Fibroblast of gingiva (primary cell): ENCODE results near the gene HIVEP3.
"Not testable (repeated sequence)": the region's sequence is repeated elsewhere in the genome, so short reads cannot be mapped to it uniquely, and the experiment has no call there.

Experiments used
- DNase-seq: peaks from one replicate; pipeline ENCODE4 v3.0.0-alpha.2; 2011; ENCODE audit warnings: low read depth

Gene HIVEP3

DNA sequence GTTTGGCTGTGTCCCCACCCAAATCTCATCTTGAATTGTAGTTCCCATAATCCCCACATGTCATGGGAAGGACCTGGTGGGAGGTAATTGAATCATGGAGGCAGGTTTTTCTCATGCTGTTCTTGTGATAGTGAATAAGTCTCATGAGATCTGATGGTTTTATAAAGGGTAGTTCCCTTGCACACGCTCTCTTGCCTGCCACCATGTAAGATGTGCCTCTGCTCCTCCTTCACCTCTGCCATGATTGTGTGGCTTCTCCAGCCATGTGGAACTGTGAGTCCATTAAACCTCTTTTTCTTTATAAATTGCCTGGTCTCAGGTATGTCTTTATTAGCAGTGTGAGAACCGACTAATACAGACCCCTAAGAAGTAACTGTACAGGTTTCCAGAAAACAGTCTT lies 2.5 kb upstream of the HIVEP3 start:
- not testable (repeated sequence) for DNase-seq

DNA sequence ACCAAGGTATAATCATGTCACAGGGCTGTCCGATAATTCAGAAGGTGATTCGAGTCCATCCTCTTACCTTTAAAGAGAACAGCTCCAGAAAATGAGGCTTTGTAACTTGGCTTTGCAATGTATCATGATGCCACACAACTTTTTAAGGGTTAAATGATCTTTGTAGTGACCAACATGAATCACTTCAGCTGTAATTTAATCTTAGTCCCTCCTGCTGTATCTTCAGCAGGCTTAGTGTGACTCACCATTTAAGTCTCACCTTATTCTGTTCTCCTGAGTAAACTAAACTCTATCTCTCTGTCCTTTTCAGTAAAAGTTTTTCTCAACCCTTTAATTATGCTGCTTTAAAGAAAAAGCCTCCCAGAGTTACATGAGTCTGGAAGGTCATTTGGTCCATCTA lies 1.9 kb upstream of the HIVEP3 start:
- no peak for DNase-seq

DNA sequence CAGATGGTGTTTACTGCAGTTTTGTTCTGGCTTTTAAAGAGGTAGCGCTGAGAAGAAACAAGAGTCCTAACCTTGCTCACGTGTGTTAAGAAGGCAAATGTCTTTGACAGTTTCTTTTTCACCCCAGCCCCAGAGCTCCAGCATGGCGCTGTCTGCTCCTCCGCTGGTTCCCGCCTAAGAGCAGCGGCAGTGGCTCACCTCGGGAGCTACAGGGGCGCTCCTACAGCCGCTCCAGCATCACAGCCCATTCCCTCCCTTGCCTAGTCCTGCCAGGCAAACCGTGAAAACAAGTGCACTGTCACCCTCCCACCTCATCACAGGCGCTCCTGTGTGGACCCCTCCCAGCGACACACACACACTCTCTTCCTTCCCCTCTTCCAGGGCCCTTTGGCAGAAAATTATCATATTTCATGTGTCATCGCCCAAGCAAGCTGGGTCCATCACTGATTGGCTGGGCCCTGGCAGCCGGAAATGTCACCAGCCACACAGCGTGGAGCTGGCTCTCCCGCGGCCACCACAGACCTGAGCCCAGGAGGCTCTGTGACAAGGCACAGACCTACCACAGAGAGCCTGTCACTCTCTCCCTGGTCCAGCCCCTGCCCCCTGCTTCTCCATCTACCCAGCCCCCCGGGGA lies 1.2 kb upstream of the HIVEP3 start:
- DNase-seq, result no peak

DNA sequence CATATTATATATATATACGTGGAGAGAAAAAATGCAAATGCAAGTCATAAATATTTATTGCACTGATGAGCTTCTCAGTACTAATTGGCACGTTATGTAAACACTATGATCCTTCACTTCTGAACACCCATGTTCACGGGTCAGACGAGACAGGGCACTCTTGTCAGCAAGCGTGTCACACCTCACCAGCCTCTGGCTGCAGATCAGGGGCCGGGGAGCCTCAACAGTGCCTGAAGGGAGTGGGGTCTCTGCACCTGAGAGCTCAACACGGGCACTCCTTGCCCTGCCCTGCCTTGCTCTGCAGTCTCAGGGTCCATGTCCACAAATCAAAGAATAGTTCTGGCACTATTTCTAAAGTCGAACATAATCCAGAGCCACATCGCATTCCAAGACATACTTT lies 409 bp upstream of the HIVEP3 start:
- no peak for DNase-seq

DNA sequence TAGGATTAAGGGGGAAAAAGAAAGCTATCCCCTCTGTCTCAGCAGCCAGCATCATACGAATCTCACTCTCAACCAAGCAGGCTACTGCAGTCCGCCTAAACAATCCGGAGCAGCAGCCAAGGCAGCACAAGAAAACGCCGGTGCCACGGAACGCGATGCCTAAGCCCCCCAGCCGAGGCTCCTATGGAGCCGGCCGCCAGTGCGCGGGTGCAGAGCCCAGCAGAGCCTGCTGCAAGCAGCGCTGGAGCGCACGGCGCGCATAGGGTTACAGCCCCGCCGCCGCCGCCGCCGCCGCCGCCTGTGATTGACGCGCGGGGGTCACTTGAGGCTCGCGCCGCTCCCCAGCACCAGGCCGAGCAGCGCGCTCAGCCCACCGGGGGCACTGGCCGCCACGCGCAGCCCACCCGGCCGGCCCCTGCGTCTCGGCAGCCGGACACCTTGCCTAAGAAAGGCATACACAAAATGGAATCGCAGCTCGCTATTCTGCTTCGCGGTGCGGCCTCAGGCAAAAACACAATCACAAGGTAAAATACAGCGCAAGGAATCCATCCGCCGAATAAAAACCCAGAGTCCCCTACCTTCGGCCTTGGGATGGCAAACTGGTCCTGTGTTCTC lies 780 bp downstream of the HIVEP3 start:
- no peak for DNase-seq

DNA sequence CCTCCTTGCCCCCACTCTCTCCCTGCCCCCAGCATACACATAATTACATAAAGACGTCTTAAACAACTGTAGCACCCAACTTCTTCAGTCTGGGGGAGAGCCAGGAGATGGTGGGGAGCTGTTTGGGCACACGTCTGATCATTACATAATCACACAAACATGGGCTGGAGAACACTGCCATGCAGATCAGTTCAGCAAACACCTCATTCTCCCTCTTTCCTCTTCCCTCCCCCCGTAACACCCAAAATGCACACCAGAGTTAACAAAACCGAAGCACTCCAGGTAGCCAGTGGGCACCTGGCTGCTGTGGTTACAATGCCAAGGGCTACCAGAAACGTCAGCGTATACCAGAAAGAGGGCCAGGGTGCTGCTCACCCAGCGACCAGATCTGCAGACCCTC lies 1.6 kb downstream of the HIVEP3 start:
- no peak for DNase-seq

DNA sequence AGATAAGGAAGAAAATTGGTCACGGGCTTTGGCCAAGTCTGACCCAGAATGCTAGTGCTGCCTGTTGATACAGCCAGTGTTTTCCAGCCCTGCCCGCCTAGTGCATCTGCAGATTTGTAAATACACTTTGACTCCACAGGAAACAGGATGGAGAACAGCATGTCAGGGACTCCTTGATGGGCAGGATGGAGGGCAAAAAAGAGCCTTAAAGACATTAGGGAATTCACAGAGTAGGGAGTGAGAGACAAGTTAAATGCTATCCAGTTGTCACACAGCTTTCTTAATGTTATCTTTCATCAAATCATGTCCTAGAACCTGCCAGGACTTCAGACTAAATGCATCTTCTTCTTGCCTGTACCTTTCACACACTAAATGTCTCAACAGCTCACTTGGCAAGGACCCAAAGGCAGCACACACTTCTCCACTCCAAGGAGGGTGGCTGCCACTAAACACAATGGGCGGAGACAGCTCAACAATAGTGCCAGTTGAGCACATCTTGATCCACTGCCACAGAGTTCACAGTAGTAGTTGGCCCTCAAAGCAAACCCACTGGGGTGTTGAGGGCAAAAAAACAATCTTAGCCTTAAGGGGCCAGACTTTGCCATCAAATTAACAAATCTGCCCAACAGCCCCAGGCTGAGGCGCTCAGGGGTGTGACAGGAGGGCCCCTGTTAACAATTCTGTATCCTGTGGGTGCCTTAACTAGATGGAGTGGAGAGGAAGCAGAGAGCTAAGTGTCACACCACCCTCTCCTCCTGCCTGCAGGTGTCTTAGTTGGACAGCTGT lies 2.7 kb downstream of the HIVEP3 start:
- no peak for DNase-seq

DNA sequence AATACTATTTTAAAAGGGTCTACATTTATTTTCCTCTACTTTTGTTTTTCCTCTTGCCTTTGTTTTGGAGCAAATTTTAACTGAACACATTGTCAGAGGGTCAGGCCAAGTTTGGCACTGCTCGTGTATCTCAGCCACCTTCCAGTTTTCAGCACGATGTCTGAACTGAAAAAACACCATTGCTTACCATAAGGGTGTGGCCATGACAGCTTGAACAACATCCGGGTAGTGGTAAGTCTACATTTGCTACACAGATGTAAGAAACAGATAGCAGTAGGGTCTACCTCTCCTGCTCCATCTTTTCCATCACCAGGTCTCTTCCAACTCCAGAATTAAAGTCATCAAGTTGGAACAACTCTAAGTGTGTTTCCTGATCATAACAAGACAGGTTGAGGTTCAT lies 4.2 kb downstream of the HIVEP3 start:
- DNase-seq, result no peak

DNA sequence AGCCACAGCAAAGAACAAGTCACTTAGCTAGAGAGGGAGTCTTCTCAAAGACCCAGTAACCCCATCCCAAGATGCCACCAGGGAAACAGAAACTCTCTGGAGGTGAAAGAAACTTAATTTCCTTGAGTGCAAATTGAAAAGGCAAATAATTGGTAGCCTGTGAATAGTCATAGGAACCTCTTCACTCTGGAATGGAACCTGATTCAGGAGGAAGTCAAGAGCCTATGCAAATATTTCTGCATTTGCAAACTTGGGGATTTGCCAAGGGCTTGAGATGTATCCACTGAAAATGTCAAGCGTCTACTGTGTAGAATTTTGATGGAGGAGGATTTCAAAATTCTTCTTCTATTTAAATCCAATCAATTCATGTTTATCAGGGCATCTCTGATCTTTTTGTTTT lies 5.7 kb downstream of the HIVEP3 start:
- no peak for DNase-seq

DNA sequence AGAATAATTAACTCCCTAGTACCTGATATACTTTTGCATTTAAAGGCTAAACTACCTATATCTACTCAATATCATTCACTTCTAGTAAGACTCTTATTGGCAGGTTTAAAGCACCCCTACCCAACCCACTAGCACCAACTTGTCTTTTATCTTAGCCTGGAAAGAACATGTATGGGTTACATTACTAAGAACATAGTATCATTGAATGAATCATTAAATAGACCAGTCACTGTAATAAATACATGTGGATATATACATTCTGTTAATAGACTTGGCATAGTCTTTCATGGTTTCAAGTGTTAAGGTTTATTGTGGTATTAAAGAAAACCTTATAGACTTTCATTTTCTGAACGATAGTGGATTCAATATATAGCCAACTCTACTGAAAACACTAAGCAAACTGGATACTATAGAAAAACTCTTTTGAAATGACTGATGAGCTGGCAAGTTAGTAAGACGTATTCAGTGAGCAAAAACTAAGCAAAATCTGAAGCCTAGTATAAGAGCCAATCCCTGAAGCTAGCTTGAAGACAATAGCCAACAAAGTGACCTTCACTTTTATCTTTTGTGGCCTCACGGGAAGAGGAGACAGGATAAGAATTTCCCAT lies 10.3 kb downstream of the HIVEP3 start:
- no peak for DNase-seq

DNA sequence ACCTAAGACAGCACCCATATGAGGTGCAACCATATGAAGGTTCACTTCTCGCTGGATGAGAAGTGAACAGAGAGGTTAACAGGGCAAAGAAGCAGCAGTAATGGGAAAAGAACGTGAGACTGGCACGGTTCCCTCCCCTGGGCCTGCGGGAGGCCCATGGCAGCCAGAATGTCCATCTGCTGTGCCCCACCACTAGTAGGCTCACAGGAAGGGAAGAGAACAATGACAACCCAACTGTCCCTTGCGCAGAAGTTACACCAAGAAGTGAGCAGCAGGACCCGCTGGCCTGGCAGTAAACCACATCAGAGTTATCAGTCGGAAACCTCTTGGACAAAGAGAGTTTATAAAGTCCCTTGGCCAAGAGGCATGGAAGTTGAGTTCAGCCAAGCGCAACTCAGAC lies 11.3 kb downstream of the HIVEP3 start:
- DNase-seq, result no peak

DNA sequence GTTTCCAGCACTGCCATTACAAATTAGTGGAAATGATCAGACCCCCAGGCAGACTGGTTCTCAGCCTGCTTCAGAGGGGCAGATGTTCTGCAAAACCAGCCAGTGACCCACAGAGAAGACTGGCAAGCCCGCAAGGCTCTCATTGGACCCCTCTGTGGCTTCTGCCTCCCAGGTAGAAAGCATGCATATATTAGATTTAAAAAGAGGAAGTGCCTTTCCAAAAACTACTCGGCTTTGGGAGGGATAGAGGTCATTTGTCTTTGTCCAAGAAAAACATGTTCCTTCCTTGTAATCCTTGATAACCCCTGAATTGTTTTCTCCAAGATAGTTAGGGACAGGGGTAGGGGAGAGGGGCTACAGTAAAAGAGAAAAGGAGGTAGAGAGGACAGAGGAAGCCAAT lies 11.8 kb downstream of the HIVEP3 start:
- no peak for DNase-seq

DNA sequence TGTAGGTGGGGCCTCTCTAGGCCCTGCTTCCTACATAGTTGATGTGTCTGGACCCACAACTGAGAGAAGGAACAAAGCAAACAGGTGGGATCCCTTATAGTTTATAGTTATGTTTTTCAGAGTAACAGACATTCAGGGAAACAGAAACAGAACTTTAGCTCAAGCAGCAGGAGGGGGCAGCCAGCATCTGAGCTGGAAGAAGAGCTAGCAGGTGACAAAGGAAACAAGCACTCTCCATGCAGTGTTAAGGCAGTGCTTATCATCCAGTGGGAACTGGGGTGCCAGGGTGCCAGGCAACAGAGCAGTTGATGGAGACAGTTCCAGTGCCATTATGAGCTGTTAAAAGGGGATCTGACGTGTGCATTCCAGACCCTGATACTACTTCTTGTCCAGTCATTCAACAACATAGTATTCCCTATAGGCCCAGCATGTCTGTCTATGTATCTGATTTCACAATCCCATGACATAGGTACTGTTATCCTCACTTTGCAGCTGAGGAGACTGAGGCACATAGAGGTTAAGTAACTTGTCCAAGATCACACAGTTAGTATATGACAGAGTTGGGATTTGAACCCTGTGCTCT lies 13.5 kb downstream of the HIVEP3 start:
- no peak for DNase-seq

DNA sequence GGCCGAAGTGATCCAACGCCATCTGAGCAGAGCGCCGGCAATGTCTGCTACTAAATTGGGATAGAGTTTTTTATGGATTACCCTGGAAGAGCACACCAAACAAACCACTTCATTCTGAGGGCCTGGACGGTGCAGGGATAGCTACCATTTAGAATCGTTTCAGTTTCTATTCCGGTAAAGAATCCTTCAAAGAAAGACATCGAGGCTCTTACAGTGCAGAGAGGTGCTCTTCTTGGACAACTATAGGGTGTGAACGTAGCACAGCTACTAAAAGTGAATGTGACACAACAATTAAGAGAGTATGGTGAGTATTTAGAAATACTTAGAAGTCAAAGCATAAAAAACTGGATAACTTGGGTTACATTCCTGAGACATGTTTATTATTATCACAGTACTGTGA lies 16.1 kb downstream of the HIVEP3 start:
- no peak for DNase-seq

DNA sequence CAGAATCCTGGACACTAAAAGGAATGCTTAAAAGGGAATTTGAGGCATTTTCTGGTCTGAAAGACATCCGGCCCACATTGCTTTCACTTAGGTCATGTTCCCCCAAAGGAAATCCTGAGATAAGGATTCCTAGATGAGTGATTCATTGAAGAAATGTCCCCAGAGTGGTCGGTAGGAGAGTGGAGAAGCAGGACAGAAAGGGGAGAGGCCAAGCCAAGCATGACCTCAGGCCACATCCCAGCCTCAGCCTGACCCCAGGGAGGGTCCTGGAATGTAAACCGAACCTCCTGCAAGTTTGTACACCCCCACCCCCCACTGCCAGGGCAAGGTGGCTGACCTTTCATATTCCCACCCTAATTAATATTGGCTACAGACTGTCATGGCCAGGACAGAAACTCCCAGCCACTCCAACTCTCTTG lies 16.6 kb downstream of the HIVEP3 start:
- no peak for DNase-seq

DNA sequence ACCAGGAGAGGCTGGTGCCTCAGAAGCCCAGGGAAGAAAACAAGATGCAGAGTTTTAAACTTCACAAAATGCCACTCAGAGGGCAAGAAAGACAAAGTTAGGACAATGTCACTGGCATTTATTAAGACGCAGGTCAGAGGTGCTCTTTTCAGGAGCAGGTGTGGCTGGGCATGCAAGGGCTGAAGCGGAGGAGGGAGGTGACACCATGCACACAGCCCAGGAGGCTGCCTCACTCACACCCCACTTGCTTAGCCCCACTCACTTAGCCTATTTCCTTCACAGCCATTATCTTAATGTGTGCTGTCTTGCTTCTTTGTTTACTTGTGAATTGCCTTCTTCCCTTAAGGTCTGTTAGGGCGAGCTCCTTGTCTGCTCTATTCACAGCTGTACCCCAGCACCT lies 17.2 kb downstream of the HIVEP3 start:
- DNase-seq, result no peak

DNA sequence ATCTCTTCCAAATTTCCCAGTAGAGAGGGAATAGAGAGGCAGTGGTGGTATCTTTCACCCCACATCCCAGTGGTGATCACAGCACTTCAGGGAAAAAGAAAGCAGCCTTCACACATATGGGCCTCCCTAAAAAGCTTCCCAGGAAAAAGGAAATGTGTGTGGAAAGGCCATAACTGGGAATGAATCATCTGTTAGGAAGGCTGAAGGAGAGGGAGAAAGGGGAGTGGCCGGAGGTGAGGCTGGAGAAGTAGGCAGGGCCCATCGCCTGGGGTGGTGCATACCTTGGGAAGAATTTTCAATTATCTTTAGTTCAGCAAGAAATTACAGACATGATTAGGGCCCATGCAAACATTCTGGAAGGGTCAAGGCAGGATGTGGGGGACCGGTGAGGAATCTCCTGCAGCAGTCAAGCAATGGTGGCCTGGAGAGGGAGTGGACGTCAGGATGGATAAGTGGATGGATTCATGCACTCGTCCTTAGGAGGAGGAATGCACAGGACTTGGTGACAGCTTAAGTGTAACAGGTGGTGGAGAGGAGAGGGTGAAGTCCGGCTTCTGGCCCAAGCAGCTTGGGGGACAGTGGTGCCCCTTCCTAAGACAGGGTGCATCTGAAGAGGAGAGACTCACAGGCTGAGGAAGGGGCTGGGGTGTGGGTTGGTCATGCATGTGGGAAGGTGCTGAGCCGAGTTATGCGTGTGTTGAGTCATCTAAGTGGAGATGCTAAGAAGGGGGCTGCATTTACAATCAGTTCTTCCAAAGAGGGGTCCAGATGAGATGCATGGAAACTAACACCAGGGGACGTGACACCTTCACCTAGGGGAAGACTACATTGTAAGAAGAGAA lies 17.9 kb downstream of the HIVEP3 start:
- no peak for DNase-seq

DNA sequence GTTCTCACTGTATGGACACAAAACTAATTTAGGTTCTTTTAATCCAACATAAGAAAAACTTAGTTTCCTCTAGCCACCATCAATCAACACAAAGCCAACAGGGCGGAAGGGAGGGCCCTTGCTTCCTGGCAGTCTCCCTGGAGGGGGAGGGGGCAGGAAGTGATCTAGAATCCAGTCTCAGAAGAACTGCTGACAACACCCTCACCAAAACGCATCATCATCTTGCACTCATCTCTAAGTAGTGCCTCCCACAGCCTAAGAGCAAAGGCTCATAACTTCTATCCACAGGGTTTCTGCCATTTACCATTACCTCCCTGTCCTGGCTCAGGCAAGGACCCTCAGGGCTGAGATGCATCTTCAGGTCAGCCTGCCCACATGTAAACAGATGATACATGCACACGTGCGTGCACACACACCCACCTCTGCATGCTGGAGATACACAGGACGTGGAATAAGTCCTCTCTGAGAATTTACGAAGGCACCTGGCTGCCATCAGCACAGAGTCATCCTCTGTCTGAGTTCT lies 20.5 kb downstream of the HIVEP3 start:
- no peak for DNase-seq

DNA sequence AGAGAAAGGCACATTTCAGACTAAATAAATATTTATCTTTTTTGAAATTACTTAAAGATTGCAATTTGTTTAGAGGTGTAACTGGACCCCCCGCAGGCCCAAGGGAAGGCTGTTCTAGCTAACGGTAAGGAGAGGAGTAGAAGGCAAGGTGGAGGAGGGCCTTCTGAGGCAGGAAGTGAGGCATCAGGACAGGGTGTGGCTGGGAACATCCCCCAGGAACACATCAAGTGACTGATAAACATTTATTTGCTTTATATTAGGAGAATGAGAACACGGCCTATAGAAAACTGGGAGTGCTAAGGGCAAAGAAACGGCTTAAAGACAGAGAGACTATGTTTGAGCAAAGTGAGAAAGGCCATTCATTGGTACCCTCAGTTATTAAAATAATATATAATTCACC lies 23.2 kb downstream of the HIVEP3 start:
- no peak for DNase-seq

DNA sequence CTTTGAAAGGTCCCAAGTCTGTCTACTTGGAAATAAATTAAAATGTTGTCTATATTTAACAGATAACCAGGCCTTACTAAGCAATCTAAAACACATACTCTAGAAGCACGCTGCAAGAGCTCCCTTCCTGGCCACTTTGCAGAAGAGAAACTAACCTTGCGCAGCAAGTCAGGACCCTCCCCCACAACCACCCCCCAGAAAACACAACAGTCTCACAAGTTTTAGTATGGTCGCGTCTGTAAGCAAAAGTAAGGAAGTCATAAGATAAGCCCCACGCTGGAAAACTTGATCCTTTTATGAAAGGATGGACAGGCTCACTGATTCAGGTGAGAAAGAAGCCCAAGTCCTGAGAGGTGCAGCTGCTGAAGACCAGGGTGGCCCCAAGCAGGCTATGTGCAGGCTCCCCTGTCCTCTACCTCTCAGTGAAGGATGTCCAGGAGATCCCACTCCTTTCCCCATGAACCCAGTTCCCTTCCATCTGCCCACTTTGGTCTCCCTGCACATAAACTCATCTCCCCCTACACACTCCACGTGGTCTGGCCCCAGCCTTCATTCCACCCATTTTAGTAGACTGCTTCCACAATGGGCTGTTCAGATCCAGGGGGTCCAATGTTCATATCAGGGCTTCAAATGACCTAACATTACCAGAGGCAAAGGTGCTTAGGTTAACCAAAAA lies 23.8 kb downstream of the HIVEP3 start:
- DNase-seq, result no peak
